OCI-LY7 (cell line): ENCODE data around the gene TFE3. TPM values are rescaled to one million over a fixed set of nuclear protein-coding genes. Genes with fewer than 3 reads are reported as not detected.

ENCODE experiments used
- BruUV-seq: library from RNA; stranded (reverse); fragments of 400-500 nt; replicated peaks from 2 replicates; lab custom pipeline; 2021; lab: Mats Ljungman, UMichigan
- CTCF ChIA-PET: fragments of 300-600 bp; sonication (Branson Sonifier 250); formaldehyde crosslinking; loops from one replicate; lab custom pipeline; 2022; ENCODE audit warnings: antibody characterized with exemption; ENCODE audit not compliant: unreplicated experiment; lab: Charles Lee
- POLR2A ChIA-PET: fragments of 300-600 bp; sonication (Branson Sonifier 250); formaldehyde crosslinking; loops from one replicate; lab custom pipeline; 2022; ENCODE audit warnings: antibody characterized with exemption; lab: Charles Lee
- DNase-seq: peaks from one replicate; pipeline ENCODE4 v3.0.0-alpha.2; 2015; ENCODE audit warnings: low spot score
- H2AFZ ChIP-seq: fragments of 200-600 bp; sonication (generic), shearing (Covaris generic); 2 replicates; pipeline ENCODE4 v1.6.1; 2014; ENCODE audit warnings: mild to moderate bottlenecking, antibody characterized with exemption, low read length, moderate library complexity
- H3K27ac ChIP-seq: fragments of 200-600 bp; sonication (generic); 2 replicates; pipeline ENCODE4 v1.5.1; 2014; ENCODE audit warnings: mixed run types, low read depth, mild to moderate bottlenecking, moderate library complexity, low read length, inconsistent platforms; ENCODE audit not compliant: poor library complexity, severe bottlenecking
- H3K36me3 ChIP-seq: fragments of 200-600 bp; sonication (generic); 2 replicates; pipeline ENCODE4 v1.6.1; 2014; ENCODE audit warnings: mild to moderate bottlenecking, antibody characterized with exemption, low read length, moderate library complexity, mixed read lengths; ENCODE audit not compliant: insufficient read depth
- H3K4me1 ChIP-seq: fragments of 200-600 bp; sonication (generic); 2 replicates; pipeline ENCODE4 v1.5.1; 2014; ENCODE audit warnings: mild to moderate bottlenecking, low read length; ENCODE audit not compliant: insufficient read depth, poor library complexity, severe bottlenecking
- H3K4me2 ChIP-seq: fragments of 200-600 bp; sonication (generic); 2 replicates; pipeline ENCODE4 v1.6.1; 2014; ENCODE audit warnings: mild to moderate bottlenecking, low read length
- H3K4me3 ChIP-seq: fragments of 200-600 bp; sonication (generic); 2 replicates; pipeline ENCODE4 v1.5.1; 2014; ENCODE audit warnings: mild to moderate bottlenecking, low read depth, low read length; ENCODE audit not compliant: poor library complexity, severe bottlenecking
- H3K79me2 ChIP-seq: fragments of 200-600 bp; sonication (generic); 2 replicates; pipeline ENCODE4 v1.6.1; 2016; ENCODE audit warnings: low read depth, mild to moderate bottlenecking, low read length, moderate library complexity, mixed read lengths; ENCODE audit not compliant: insufficient read depth
- H3K9me2 ChIP-seq: fragments of 200-600 bp; sonication (generic); 2 replicates; pipeline ENCODE4 v1.6.1; 2016; ENCODE audit warnings: mild to moderate bottlenecking, low read length, mixed read lengths; ENCODE audit not compliant: insufficient read depth
- H3K9me3 ChIP-seq: fragments of 200-600 bp; sonication (generic); 2 replicates; pipeline ENCODE4 v1.6.1; 2014; ENCODE audit warnings: mild to moderate bottlenecking, mixed run types, low read length, mixed read lengths
- H4K20me1 ChIP-seq: fragments of 200-600 bp; sonication (generic); 2 replicates; pipeline ENCODE4 v1.6.1; 2014; ENCODE audit warnings: mild to moderate bottlenecking, antibody characterized with exemption, low read length, moderate library complexity, mixed read lengths; ENCODE audit not compliant: insufficient read depth
- CTCF ChIP-seq: fragments of 200-600 bp; sonication (generic); conservative IDR thresholded peaks from 2 replicates; pipeline ENCODE4 v1.5.1; 2014; ENCODE audit warnings: mild to moderate bottlenecking, antibody characterized with exemption, low read length, moderate library complexity, mixed read lengths
- EZH2phosphoT487 ChIP-seq: fragments of 200-600 bp; sonication (generic); IDR thresholded peaks from 2 replicates; pipeline ENCODE4 v1.6.1; 2018; ENCODE audit warnings: low read depth, borderline replicate concordance, mild to moderate bottlenecking, mixed run types, antibody characterized with exemption, low read length, moderate library complexity, mixed read lengths
- intact Hi-C: fragments of 100-400 bp; cut with micrococcal nuclease; formaldehyde crosslinking; loops from one replicate; pipeline ENCODE4 v1.10.0; 2022; ENCODE audit not compliant: unreplicated experiment
- total RNA-seq, 2 experiments: library from RNA; depleted of rRNA in 1 of 2; stranded (reverse); fragments of >200 nt in 1 of 2; shearing (Covaris generic) in 1 of 2; gene quantifications; 2 replicates each; pipeline ENCODE4 v1.2.3, GENCODE V29; 2014 to 2022

TFE3 gene
- total RNA-seq, 2 experiments from 2014 or later, result 10.2 to 19.0 TPM

- POLR2A ChIA-PET, result no interaction called here
- CTCF ChIA-PET, result no interaction called here
- Histone ChIP-seq H3K79me2 (no peaks in the 10 kb centered on the region), H3K4me3 (no peak overlapping the region), H4K20me1 (no peaks in the 10 kb centered on the region), H3K9me2 (no peaks in the 10 kb centered on the region), H3K4me1 (no peaks in the 10 kb centered on the region), H3K36me3 (no peaks in the 10 kb centered on the region), H3K27ac (no peak overlapping the region), H3K9me3 (no peaks in the 10 kb centered on the region), H2AFZ (no peak overlapping the region), H3K4me2 (no peak overlapping the region)
- TF ChIP-seq EZH2phosphoT487 (no peak), CTCF (no peak)
- no peak for DNase-seq
- BruUV-seq, result no TSS peak
- intact Hi-C loops, result no loop called here
Measured at GRCh38 chrX:49066278-49066677, 23.1 kb upstream of the TFE3 start.

GRCh38 chrX:49064735-49065134, 21.6 kb upstream of the TFE3 start:
- Histone ChIP-seq H3K79me2 (no peaks in the 10 kb centered on the region), H2AFZ (no peak overlapping the region), H3K4me3 (no peak overlapping the region), H4K20me1 (no peaks in the 10 kb centered on the region), H3K4me2 (no peak overlapping the region), H3K9me2 (no peaks in the 10 kb centered on the region), H3K4me1 (no peaks in the 10 kb centered on the region), H3K9me3 (no peaks in the 10 kb centered on the region), H3K36me3 (no peaks in the 10 kb centered on the region), H3K27ac (no peak overlapping the region)
- DNase-seq, result no peak
- no peak for TF ChIP-seq EZH2phosphoT487
- TF ChIP-seq CTCF, result no peak
- BruUV-seq, result no TSS peak
- intact Hi-C loops, result no loop called here
- POLR2A ChIA-PET, result no interaction called here
- CTCF ChIA-PET, result no interaction called here

GRCh38 chrX:49064303-49064702, 21.1 kb upstream of the TFE3 start:
- ChIA-PET CTCF (no interaction called here), POLR2A (no interaction called here)
- H3K36me3 ChIP-seq, result no peaks in the 10 kb centered on the region
- no peaks in the 10 kb centered on the region for H3K79me2 ChIP-seq
- no peak for DNase-seq
- no TSS peak for BruUV-seq
- no peaks in the 10 kb centered on the region for H3K9me3 ChIP-seq
- intact Hi-C loops, result no loop called here
- no peaks in the 10 kb centered on the region for H4K20me1 ChIP-seq
- TF ChIP-seq EZH2phosphoT487, result no peak
- no peak for TF ChIP-seq CTCF
- no peak overlapping the region for H3K4me3 ChIP-seq
- H3K9me2 ChIP-seq, result no peaks in the 10 kb centered on the region
- no peak overlapping the region for H3K4me2 ChIP-seq
- no peak overlapping the region for H3K27ac ChIP-seq
- H3K4me1 ChIP-seq, result no peaks in the 10 kb centered on the region
- no peak overlapping the region for H2AFZ ChIP-seq
